ENCODE measurements around the gene MICOS13. TPM values are rescaled to one million over a fixed set of nuclear protein-coding genes. Genes with fewer than 3 reads are reported as not detected.

The MICOS13 gene
- total and polyA plus RNA-seq, 2 donors (not counting 3 experiments of a cell fraction or from before 2014, with no cell fraction given): 55.3 to 86.1 TPM

GRCh38 chr19:5632241-5632612, 48.1 kb downstream of the MICOS13 start:
- Histone ChIP-seq H3K4me3 (replicated peaks in 1 of 3; ENCODE audit: insufficient read depth in 1 of 3, low read depth in 1 of 3, low read length in 3 of 3) (no peak overlapping the region), H3K9me3 (replicated peaks; ENCODE audit: control insufficient read depth, insufficient read depth, low read length) (no peaks in the 10 kb centered on the region), H3K4me1 (ENCODE audit: control insufficient read depth, extremely low read depth, insufficient read depth, low read length) (no peaks in the 10 kb centered on the region), H3K36me3 (ENCODE audit: control insufficient read depth in 2 of 2, extremely low read depth in 1 of 2, insufficient read depth in 2 of 2, low read length in 2 of 2) (peaks cover 9 to 13% of the 10 kb centered on the region in 2 experiments), H3K9me1 (replicated peaks; ENCODE audit: control insufficient read depth, extremely low read depth, insufficient read depth, low read length) (no peaks in the 10 kb centered on the region), H3K27me3 (ENCODE audit: control insufficient read depth in 2 of 2, insufficient read depth in 2 of 2, low read length in 2 of 2) (no peaks in the 10 kb centered on the region), H4K20me1 (replicated peaks; ENCODE audit: control insufficient read depth, extremely low read depth, insufficient read depth, low read length) (peaks cover 6% of the 10 kb centered on the region), H3K4me2 (ENCODE audit: insufficient read depth, low read length) (no peak overlapping the region), H3K27ac (ENCODE audit: insufficient read depth, low read depth, low read length) (no peak overlapping the region), H3K9ac (replicated peaks; ENCODE audit: extremely low read depth, insufficient read depth, low read length) (no peak overlapping the region), H3K79me2 (ENCODE audit: control insufficient read depth, insufficient read depth, low read length) (peaks cover 96% of the 10 kb centered on the region), H2AFZ (ENCODE audit: low read depth, low read length) (no peak overlapping the region)
- POLR2A ChIA-PET: no interaction called here
- no peak for FAIRE-seq
- no peak for DNase-seq (ENCODE audit: low read depth, low spot score)
- dilution Hi-C loops (cut with MboI; ENCODE audit: extremely low pct_ligation_motif_present, low sequenced_read_pairs): no loop called here
- no peak for TF ChIP-seq JUN (IDR thresholded peaks at IDR 0.05; ENCODE audit: borderline replicate concordance, insufficient read depth, insufficient read length, low read depth)
- TF ChIP-seq EZH2 (IDR thresholded peaks at IDR 0.05; ENCODE audit: borderline replicate concordance, low read depth, low read length, severe bottlenecking): no peak
- no peak for TF ChIP-seq FOS (IDR thresholded peaks at IDR 0.05; ENCODE audit: borderline replicate concordance, insufficient read depth, low read length)
- TF ChIP-seq POLR2AphosphoS5 (IDR thresholded peaks at IDR 0.05; ENCODE audit: insufficient read depth, low read depth, low read length): no peak
- TF ChIP-seq GATA2 (IDR thresholded peaks at IDR 0.05; ENCODE audit: insufficient read depth, insufficient read length, low read depth, low read length): no peak
- no peak for TF ChIP-seq MAX (IDR thresholded peaks at IDR 0.05; ENCODE audit: insufficient read depth, insufficient read length)
- no peak for TF ChIP-seq CTCF (IDR thresholded peaks at IDR 0.05; ENCODE audit: extremely low read depth in 1 of 2, insufficient read depth in 1 of 2, low read depth in 1 of 2, low read length in 2 of 2)
- no peak for TF ChIP-seq MYC (IDR thresholded peaks at IDR 0.05; ENCODE audit: low read depth, low read length)
- no peak for TF ChIP-seq POLR2A (IDR thresholded peaks at IDR 0.05; ENCODE audit: low read depth, low read length)
- intact Hi-C loops (cut with micrococcal nuclease): no loop called here
- CTCF ChIA-PET: no interaction called here
- no TSS peak for BruUV-seq (replicated peaks)
